Stimulated activated CD8-positive, alpha-beta memory T cell treated with anti-CD3 and anti-CD28 coated beads, Interleukin-2, amount 100 ng/mL, for 1 hour (primary cell): ENCODE data around the gene MTOR.
A peak's percentile ranks its signal among the peaks of the same experiment; 100 is the strongest.
"Not testable (repeated sequence)": the region's sequence is repeated elsewhere in the genome, so short reads cannot be mapped to it uniquely, and the experiment has no call there.

Source experiments
- DNase-seq, 2 donors: peaks; one replicate each; pipeline ENCODE4 v3.0.0-alpha.2; 2020; ENCODE audit warnings: low read depth in 2 of 2

The MTOR gene

GRCh38 chr1:11262171-11263049, at the start of gene MTOR:
TSS of gene MTOR (minus strand) at chr1:11262551. CDS start at chr1:11259409, 3,142 bp downstream.
- peak; percentile 88 to 93 for DNase-seq

GRCh38 chr1:11309385-11309784, 47.0 kb upstream of the MTOR start:
- no peak for DNase-seq

- no peak for DNase-seq
Observed at GRCh38 chr1:11308699-11309224, 46.4 kb upstream of the MTOR start.

- DNase-seq = no peak
Observed at GRCh38 chr1:11307852-11308251, 45.5 kb upstream of the MTOR start.

GRCh38 chr1:11305516-11305915, 43.2 kb upstream of the MTOR start:
- DNase-seq = not testable (repeated sequence)

GRCh38 chr1:11302366-11302765, 40.0 kb upstream of the MTOR start:
- no peak for DNase-seq

- DNase-seq = no peak
Observed at GRCh38 chr1:11301601-11302000, 39.2 kb upstream of the MTOR start.

GRCh38 chr1:11299225-11299574, 36.8 kb upstream of the MTOR start:
- DNase-seq = no peak

- DNase-seq = no peak
Observed at GRCh38 chr1:11298390-11299224, 36.3 kb upstream of the MTOR start.

- not testable (repeated sequence) for DNase-seq
Observed at GRCh38 chr1:11297774-11298173, 35.4 kb upstream of the MTOR start.

GRCh38 chr1:11295905-11296304, 33.6 kb upstream of the MTOR start:
- no peak for DNase-seq

- no peak for DNase-seq
Observed at GRCh38 chr1:11294951-11295350, 32.6 kb upstream of the MTOR start.

GRCh38 chr1:11293856-11294255, 31.5 kb upstream of the MTOR start:
- DNase-seq = no peak

GRCh38 chr1:11291049-11291448, 28.7 kb upstream of the MTOR start:
- no peak for DNase-seq

- DNase-seq = no peak
Observed at GRCh38 chr1:11289064-11289463, 26.7 kb upstream of the MTOR start.

- DNase-seq = no peak
Observed at GRCh38 chr1:11286735-11287410, 24.5 kb upstream of the MTOR start.

GRCh38 chr1:11285883-11286734, 23.8 kb upstream of the MTOR start:
- DNase-seq = no peak

GRCh38 chr1:11284784-11285183, 22.4 kb upstream of the MTOR start:
- DNase-seq = no peak

GRCh38 chr1:11283151-11283550, 20.8 kb upstream of the MTOR start:
- DNase-seq = no peak

- DNase-seq = no peak
Observed at GRCh38 chr1:11281518-11282331, 19.4 kb upstream of the MTOR start.
